Mesothelial cell of epicardium (in vitro differentiated cells): ENCODE results near the gene SLC5A1. TPM values are rescaled to one million over a fixed set of nuclear protein-coding genes. Genes with fewer than 3 reads are reported as not detected.
"Not testable (repeated sequence)": the region's sequence is repeated elsewhere in the genome, so short reads cannot be mapped to it uniquely, and the experiment has no call there.

ENCODE experiments used
- DNase-seq, 2 experiments: peaks; one replicate each; pipeline ENCODE4 v3.0.0; 2021; ENCODE audit warnings: low spot score in 2 of 2; ENCODE audit not compliant: unreplicated experiment in 2 of 2
- H3K27ac Mint-ChIP-seq: 2 replicates; pipeline ENCODE4 v1.8.0; 2021; ENCODE audit warnings: mixed read lengths
- H3K27me3 Mint-ChIP-seq: 2 replicates; pipeline ENCODE4 v1.8.0; 2021; ENCODE audit warnings: low read depth, mixed read lengths
- H3K36me3 Mint-ChIP-seq: 2 replicates; pipeline ENCODE4 v1.8.0; 2021; ENCODE audit warnings: mixed read lengths
- H3K4me1 Mint-ChIP-seq: 2 replicates; pipeline ENCODE4 v1.8.0; 2021; ENCODE audit warnings: mixed read lengths
- H3K4me3 Mint-ChIP-seq: 2 replicates; pipeline ENCODE4 v1.8.0; 2021; ENCODE audit warnings: mild to moderate bottlenecking, moderate library complexity, mixed read lengths
- H3K9me3 Mint-ChIP-seq: 2 replicates; pipeline ENCODE4 v1.8.0; 2021; ENCODE audit warnings: mixed read lengths
- CTCF ChIP-seq: fragments of 200-600 bp; sonication (generic); IDR thresholded peaks from one replicate; pipeline ENCODE4 v1.5.0; 2021; ENCODE audit warnings: antibody characterized with exemption; ENCODE audit not compliant: unreplicated experiment
- total RNA-seq: library from RNA; stranded (reverse); gene quantifications from 3 replicates; pipeline ENCODE4 v1.2.1, GENCODE V29; 2021

The SLC5A1 gene
- total RNA-seq, 1 donor from 2014 or later = not detected

GRCh38 chr22:32158712-32159533, 115.9 kb downstream of the SLC5A1 start, which contains the start of gene C22orf42:
Gene C22orf42, minus strand, starts transcription at chr22:32159303. Its CDS starts 88 bp downstream, at chr22:32159215.
- Mint-ChIP-seq H3K4me3 (no peak within 1 kb of the TSS), H3K9me3 (no peaks in the 10 kb centered on the region), H3K27ac (no peak within 1 kb of the TSS), H3K27me3 (peaks cover 37% of the 10 kb centered on the region), H3K4me1 (no peaks in the 10 kb centered on the region), H3K36me3 (no peaks in the 10 kb centered on the region)
- no peak for TF ChIP-seq CTCF
- DNase-seq = no peak

- not testable (repeated sequence) for H3K27ac Mint-ChIP-seq, H3K36me3 Mint-ChIP-seq, H3K4me1 Mint-ChIP-seq, H3K9me3 Mint-ChIP-seq, H3K4me3 Mint-ChIP-seq, DNase-seq
- peaks cover 39% of the 10 kb centered on the region for H3K27me3 Mint-ChIP-seq
These were observed 117.3 kb downstream of the SLC5A1 start for GRCh38 chr22:32160411-32160810.

Other genes starting within 250 kb of the SLC5A1 start
- gene YWHAH, start 98.7 kb upstream of the SLC5A1 start, total RNA-seq = 57.8 to 65.6 TPM (median 64.4 TPM) in 3 replicates
- not detected in 3 replicates for gene C22orf42, start 116.0 kb downstream of the SLC5A1 start, total RNA-seq
- gene RFPL2, start 161.8 kb downstream of the SLC5A1 start, total RNA-seq = 0.36 to 0.53 TPM (median 0.40 TPM) in 3 replicates
- gene SLC5A4, start 212.1 kb downstream of the SLC5A1 start, total RNA-seq = not detected in 3 replicates